HEK293 (cell line): ENCODE results near the gene GOLT1A.

Experiments used
- CTCF ChIA-PET: fragments of 350-600 bp; formaldehyde crosslinking; extraction: SDS; loops from one replicate; lab custom pipeline; 2021; ENCODE audit warnings: antibody characterized with exemption; lab: Yijun Ruan, JAX
- POLR2A ChIA-PET: fragments of 300-600 bp; formaldehyde crosslinking; extraction: SDS; loops from one replicate; lab custom pipeline; 2020; ENCODE audit warnings: antibody characterized with exemption, inconsistent platforms; lab: Yijun Ruan, JAX
- H3K27ac ChIP-seq: fragments of 200-500 bp; sonication (Bioruptor generic); 2 replicates; pipeline ENCODE4 v1.5.1; 2014; ENCODE audit warnings: low read depth, low read length, control low read depth, inconsistent platforms; ENCODE audit errors: extremely low read depth
- H3K36me3 ChIP-seq, 2 experiments: fragments of 200-500 bp in 1 of 2; sonication (Bioruptor generic) in 1 of 2; 1 replicate in 1 of 2; 2 replicates in 1 of 2; pipeline ENCODE4 v1.5.1; 2014 to 2017; ENCODE audit warnings: inconsistent platforms in 2 of 2, low read length in 2 of 2; ENCODE audit not compliant: control insufficient read depth in 2 of 2, insufficient read depth in 1 of 2
- H3K4me1 ChIP-seq: fragments of 200-500 bp; sonication (Bioruptor generic); 2 replicates; pipeline ENCODE4 v1.5.1; 2014; ENCODE audit warnings: mild to moderate bottlenecking, low read length, inconsistent platforms; ENCODE audit not compliant: control insufficient read depth, insufficient read depth
- H3K4me3 ChIP-seq: 2 replicates; pipeline ENCODE4 v1.5.1; 2011; ENCODE audit warnings: low read depth, mild to moderate bottlenecking, control low read depth, low read length, moderate library complexity
- H3K9me3 ChIP-seq: fragments of 200-500 bp; sonication (Bioruptor generic); 2 replicates; pipeline ENCODE4 v1.5.1; 2014; ENCODE audit warnings: low read depth, low read length, inconsistent platforms; ENCODE audit not compliant: control insufficient read depth, insufficient read depth
- GLI2 ChIP-seq: fragments of 450-650 bp; formaldehyde crosslinking; IDR thresholded peaks from 2 replicates; pipeline ENCODE4; 2017; ENCODE audit warnings: missing biosample characterization, missing genetic modification characterization, low read depth, borderline replicate concordance
- GLI4 ChIP-seq: fragments of 450-650 bp; formaldehyde crosslinking; IDR thresholded peaks from 2 replicates; pipeline ENCODE4 v1.5.1; 2016; ENCODE audit warnings: missing biosample characterization, missing genetic modification characterization
- KLF1 ChIP-seq: fragments of 450-650 bp; formaldehyde crosslinking; IDR thresholded peaks from 2 replicates; pipeline ENCODE4 v1.5.1; 2016; ENCODE audit warnings: missing biosample characterization, missing genetic modification characterization
- KLF17 ChIP-seq: fragments of 450-650 bp; formaldehyde crosslinking; IDR thresholded peaks from 2 replicates; pipeline ENCODE4 v1.5.1; 2016; ENCODE audit warnings: missing biosample characterization, missing genetic modification characterization
- KLF8 ChIP-seq: fragments of 450-650 bp; formaldehyde crosslinking; IDR thresholded peaks from 2 replicates; pipeline ENCODE4 v1.5.1; 2016; ENCODE audit warnings: missing biosample characterization, missing genetic modification characterization
- KLF9 ChIP-seq: fragments of 450-650 bp; formaldehyde crosslinking; IDR thresholded peaks from 2 replicates; pipeline ENCODE4 v1.5.1; 2016; ENCODE audit warnings: missing biosample characterization, missing genetic modification characterization, low read depth
- PRDM1 ChIP-seq: fragments of 450-650 bp; formaldehyde crosslinking; IDR thresholded peaks from 2 replicates; pipeline ENCODE4; 2016; ENCODE audit warnings: missing biosample characterization, missing genetic modification characterization
- PRDM10 ChIP-seq: fragments of 450-650 bp; formaldehyde crosslinking; IDR thresholded peaks from 2 replicates; pipeline ENCODE4 v1.5.1; 2016; ENCODE audit warnings: missing biosample characterization, missing genetic modification characterization
- SCRT1 ChIP-seq: fragments of 450-650 bp; formaldehyde crosslinking; IDR thresholded peaks from 2 replicates; pipeline ENCODE4 v1.5.1; 2016; ENCODE audit warnings: missing biosample characterization, missing genetic modification characterization, borderline replicate concordance
- SETDB1 ChIP-seq: IDR thresholded peaks from one replicate; pipeline ENCODE4 v1.6.1; 2017; ENCODE audit warnings: mild to moderate bottlenecking, low read length, moderate library complexity, mixed read lengths; ENCODE audit not compliant: insufficient read length
- SP2 ChIP-seq: fragments of 450-650 bp; formaldehyde crosslinking; IDR thresholded peaks from 2 replicates; pipeline ENCODE4 v1.5.1; 2016; ENCODE audit warnings: missing biosample characterization, missing genetic modification characterization
- ZBTB1 ChIP-seq: fragments of 450-650 bp; formaldehyde crosslinking; IDR thresholded peaks from 2 replicates; pipeline ENCODE4 v1.5.1; 2016; ENCODE audit warnings: missing biosample characterization, missing genetic modification characterization
- ZBTB20 ChIP-seq: fragments of 450-650 bp; formaldehyde crosslinking; IDR thresholded peaks from 2 replicates; pipeline ENCODE4 v1.5.1; 2016; ENCODE audit warnings: missing biosample characterization, missing genetic modification characterization
- ZFP69B ChIP-seq: fragments of 450-650 bp; formaldehyde crosslinking; IDR thresholded peaks from 2 replicates; pipeline ENCODE4 v1.5.1; 2016; ENCODE audit warnings: missing biosample characterization, missing genetic modification characterization
- ZIC2 ChIP-seq: fragments of 450-650 bp; formaldehyde crosslinking; IDR thresholded peaks from 2 replicates; pipeline ENCODE4 v1.5.1; 2016; ENCODE audit warnings: missing biosample characterization, missing genetic modification characterization
- ZNF202 ChIP-seq: fragments of 450-650 bp; formaldehyde crosslinking; IDR thresholded peaks from 2 replicates; pipeline ENCODE4 v1.5.1; 2016; ENCODE audit warnings: missing biosample characterization, missing genetic modification characterization, borderline replicate concordance
- ZNF214 ChIP-seq: fragments of 450-650 bp; formaldehyde crosslinking; IDR thresholded peaks from 2 replicates; pipeline ENCODE4 v1.5.1; 2017; ENCODE audit warnings: missing biosample characterization, mild to moderate bottlenecking, missing genetic modification characterization, borderline replicate concordance
- ZNF24 ChIP-seq: fragments of 450-650 bp; formaldehyde crosslinking; IDR thresholded peaks from 2 replicates; pipeline ENCODE4 v1.5.1; 2016; ENCODE audit warnings: missing biosample characterization, missing genetic modification characterization
- ZNF404 ChIP-seq: fragments of 450-650 bp; formaldehyde crosslinking; IDR thresholded peaks from 2 replicates; pipeline ENCODE4 v1.5.1; 2017; ENCODE audit warnings: missing biosample characterization, missing genetic modification characterization
- ZNF514 ChIP-seq: fragments of 450-650 bp; formaldehyde crosslinking; IDR thresholded peaks from 2 replicates; pipeline ENCODE4 v1.5.1; 2016; ENCODE audit warnings: missing biosample characterization, missing genetic modification characterization
- ZNF596 ChIP-seq: fragments of 450-650 bp; IDR thresholded peaks from 2 replicates; pipeline ENCODE4 v1.5.0; 2018; ENCODE audit warnings: missing biosample characterization, mild to moderate bottlenecking, missing genetic modification characterization, moderate library complexity
- ZNF600 ChIP-seq: fragments of 450-650 bp; formaldehyde crosslinking; IDR thresholded peaks from 2 replicates; pipeline ENCODE4 v1.5.1; 2016; ENCODE audit warnings: missing biosample characterization, missing genetic modification characterization
- ZNF623 ChIP-seq: fragments of 450-650 bp; formaldehyde crosslinking; IDR thresholded peaks from 2 replicates; pipeline ENCODE4 v1.5.1; 2016; ENCODE audit warnings: missing biosample characterization, missing genetic modification characterization
- ZNF626 ChIP-seq: fragments of 450-650 bp; sonication (Bioruptor Pico); formaldehyde crosslinking; IDR thresholded peaks from 2 replicates; pipeline ENCODE4 v1.5.1; 2018; ENCODE audit warnings: missing biosample characterization, missing genetic modification characterization, inconsistent platforms
- ZNF660 ChIP-seq: fragments of 450-650 bp; IDR thresholded peaks from 2 replicates; pipeline ENCODE4 v1.5.1; 2018; ENCODE audit warnings: missing biosample characterization, mild to moderate bottlenecking, missing genetic modification characterization
- ZNF692 ChIP-seq: fragments of 450-650 bp; formaldehyde crosslinking; IDR thresholded peaks from 2 replicates; pipeline ENCODE4 v1.5.1; 2016; ENCODE audit warnings: missing biosample characterization, missing genetic modification characterization
- ZNF785 ChIP-seq: fragments of 450-650 bp; formaldehyde crosslinking; IDR thresholded peaks from 2 replicates; pipeline ENCODE4 v1.5.1; 2016; ENCODE audit warnings: missing biosample characterization, missing genetic modification characterization
- TF ChIP-seq, protein P1 (sequence below): fragments of 450-650 bp; formaldehyde crosslinking; IDR thresholded peaks from 2 replicates; pipeline ENCODE4 v1.5.1; 2017; ENCODE audit warnings: missing biosample characterization, mild to moderate bottlenecking, missing genetic modification characterization, moderate library complexity

The GOLT1A gene

GRCh38 chr1:204151552-204152309, 62.1 kb downstream of the GOLT1A start, which contains the start of gene ETNK2 (continued):
- TF ChIP-seq ZNF623 (no peak), GLI4 (tag by site-specific recombination) (no peak), ZNF596 (tag by site-specific recombination) (no peak), ZNF404 (tag by site-specific recombination) (no peak), ZFP69B (tag by site-specific recombination) (no peak), ZBTB20 (peak; percentile 98), SETDB1 (no peak), ZNF785 (no peak), KLF17 (tag by site-specific recombination) (no peak), KLF1 (tag by site-specific recombination) (no peak; the same call in 1 of the 2 replicates), KLF8 (tag by site-specific recombination) (peak; percentile 18; the same call in 1 of the 2 replicates), ZBTB1 (tag by site-specific recombination) (no peak)

DNA sequence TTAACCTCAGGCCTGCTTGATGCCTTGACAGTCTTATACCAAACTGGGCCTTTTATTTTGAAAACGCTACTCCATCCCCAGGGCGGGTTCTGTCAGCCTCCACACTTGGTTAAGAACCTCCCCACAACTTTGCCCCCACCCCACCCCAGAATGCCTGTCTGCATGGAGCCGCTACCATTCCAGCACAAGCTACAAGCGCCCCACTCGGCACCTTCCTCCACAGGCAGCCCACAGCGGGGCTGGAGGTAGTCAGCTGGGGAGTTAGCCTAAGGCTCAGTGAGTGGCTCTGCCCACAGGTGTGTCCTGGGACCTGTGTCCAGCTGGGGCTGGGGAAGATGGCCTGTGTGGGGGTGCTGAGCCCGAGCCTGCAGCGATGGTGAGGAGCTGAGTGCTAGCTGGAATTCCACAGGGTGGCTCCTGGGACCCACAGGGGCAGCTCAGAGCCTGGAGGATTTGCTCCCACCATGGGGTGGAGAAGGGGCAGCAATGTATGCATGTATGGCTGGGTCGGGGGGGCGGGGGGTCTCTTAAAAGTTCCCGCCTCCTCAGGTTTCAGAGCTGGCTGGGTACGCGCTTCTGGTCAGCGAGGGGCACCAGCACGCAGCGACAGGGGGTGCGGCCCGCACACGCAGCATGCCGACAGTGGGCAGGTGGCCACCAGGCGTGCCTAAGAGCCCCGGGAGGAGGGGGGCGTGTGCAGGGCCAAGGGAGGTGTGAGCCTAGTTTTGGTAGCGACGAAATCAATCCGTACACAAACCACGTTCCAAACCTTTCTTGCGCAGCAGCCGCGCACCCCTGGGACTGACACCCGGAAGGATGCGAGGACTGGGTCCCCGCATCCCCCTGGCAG, 62.9 kb downstream of the GOLT1A start:
- H3K4me1 ChIP-seq = peaks cover 3% of the 10 kb centered on the region
- H3K27ac ChIP-seq = no peak overlapping the region; the same call in 1 of the 2 replicates
- H3K9me3 ChIP-seq = no peaks in the 10 kb centered on the region
- POLR2A ChIA-PET = interaction anchor here (1.0 kb wide), 2 partner anchors 13 to 365 kb away, joined by 3 to 4 read pairs; partner anchors contain the start of gene MDM4
- CTCF ChIA-PET = interaction anchor here (0.6 to 2.9 kb wide), 9 partner anchors 11 to 1059 kb away, joined by 3 to 9 read pairs (median 3); no protein-coding TSS in a partner anchor
- peaks cover 0 to 1% of the 10 kb centered on the region in 2 experiments; a peak in 1 of 3 replicates for H3K36me3 ChIP-seq
- H3K4me3 ChIP-seq = peak overlapping the region; percentile 66
- peak; percentile 61 for TF ChIP-seq ZNF600 (tag by site-specific recombination)
- TF ChIP-seq SCRT1 = peak; percentile 41; the same call in 1 of the 2 replicates
- TF ChIP-seq ZNF692 = no peak
- TF ChIP-seq ZNF214 (tag by site-specific recombination) = no peak
- no peak for TF ChIP-seq ZNF660 (tag by site-specific recombination)
- no peak for TF ChIP-seq GLI2 (tag by site-specific recombination)
- TF ChIP-seq, protein P1, sequence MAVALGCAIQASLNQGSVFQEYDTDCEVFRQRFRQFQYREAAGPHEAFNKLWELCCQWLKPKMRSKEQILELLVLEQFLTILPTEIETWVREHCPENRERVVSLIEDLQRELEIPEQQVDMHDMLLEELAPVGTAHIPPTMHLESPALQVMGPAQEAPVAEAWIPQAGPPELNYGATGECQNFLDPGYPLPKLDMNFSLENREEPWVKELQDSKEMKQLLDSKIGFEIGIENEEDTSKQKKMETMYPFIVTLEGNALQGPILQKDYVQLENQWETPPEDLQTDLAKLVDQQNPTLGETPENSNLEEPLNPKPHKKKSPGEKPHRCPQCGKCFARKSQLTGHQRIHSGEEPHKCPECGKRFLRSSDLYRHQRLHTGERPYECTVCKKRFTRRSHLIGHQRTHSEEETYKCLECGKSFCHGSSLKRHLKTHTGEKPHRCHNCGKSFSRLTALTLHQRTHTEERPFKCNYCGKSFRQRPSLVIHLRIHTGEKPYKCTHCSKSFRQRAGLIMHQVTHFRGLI (tag by site-specific recombination) = no peak
- TF ChIP-seq SETDB1 = no peak
- TF ChIP-seq ZIC2 (tag by site-specific recombination) = peak; percentile 47; the same call in 1 of the 2 replicates
- TF ChIP-seq ZNF626 (tag by site-specific recombination) = no peak
- no peak for TF ChIP-seq ZBTB1 (tag by site-specific recombination)
- TF ChIP-seq ZNF202 = no peak
- TF ChIP-seq KLF1 (tag by site-specific recombination) = 0 out of 2 replicates have a peak, but pooled peaks have one; percentile 16
- peak; percentile 91 for TF ChIP-seq PRDM10 (tag by site-specific recombination)
- no peak for TF ChIP-seq SP2
- no peak for TF ChIP-seq ZNF514 (tag by site-specific recombination)
- no peak for TF ChIP-seq ZNF24 (tag by site-specific recombination)
- peak; percentile 60; the same call in 1 of the 2 replicates for TF ChIP-seq KLF9
- no peak for TF ChIP-seq PRDM1 (tag by site-specific recombination)
